Osteocyte (in vitro differentiated cells): ENCODE measurements around the gene YEATS4. TPM values are rescaled to one million over a fixed set of nuclear protein-coding genes. Genes with fewer than 3 reads are reported as not detected.

Experiments used
- DNase-seq: peaks from one replicate; pipeline ENCODE4 v3.0.0; 2021; ENCODE audit warnings: mixed read lengths; ENCODE audit not compliant: unreplicated experiment; ENCODE audit errors: extremely low spot score
- H3K27ac Mint-ChIP-seq: one replicate; pipeline ENCODE4 v1.8.0; 2021; ENCODE audit warnings: mild to moderate bottlenecking, mixed read lengths; ENCODE audit not compliant: unreplicated experiment
- H3K27me3 Mint-ChIP-seq: one replicate; pipeline ENCODE4 v1.8.0; 2021; ENCODE audit warnings: mixed read lengths; ENCODE audit not compliant: unreplicated experiment
- H3K36me3 Mint-ChIP-seq: one replicate; pipeline ENCODE4 v1.8.0; 2021; ENCODE audit warnings: mixed read lengths; ENCODE audit not compliant: unreplicated experiment
- H3K4me1 Mint-ChIP-seq: one replicate; pipeline ENCODE4 v1.8.0; 2021; ENCODE audit warnings: mixed read lengths; ENCODE audit not compliant: unreplicated experiment
- H3K4me3 Mint-ChIP-seq: one replicate; pipeline ENCODE4 v1.8.0; 2021; ENCODE audit warnings: mild to moderate bottlenecking, moderate library complexity, mixed read lengths; ENCODE audit not compliant: unreplicated experiment
- H3K9me3 Mint-ChIP-seq: one replicate; pipeline ENCODE4 v1.8.0; 2021; ENCODE audit warnings: mixed read lengths; ENCODE audit not compliant: unreplicated experiment
- total RNA-seq: library from RNA; stranded (reverse); gene quantifications from 2 replicates; pipeline ENCODE4 v1.2.1, GENCODE V29; 2021
- TF ChIP-seq, protein P1 (sequence below): fragments of 200-600 bp; sonication (generic); IDR thresholded peaks from 2 replicates; pipeline ENCODE4 v1.5.0; 2021; ENCODE audit warnings: antibody characterized with exemption, mild to moderate bottlenecking, moderate library complexity

YEATS4 gene
- total RNA-seq, 1 donor from 2014 or later, result 15.9 TPM

DNA sequence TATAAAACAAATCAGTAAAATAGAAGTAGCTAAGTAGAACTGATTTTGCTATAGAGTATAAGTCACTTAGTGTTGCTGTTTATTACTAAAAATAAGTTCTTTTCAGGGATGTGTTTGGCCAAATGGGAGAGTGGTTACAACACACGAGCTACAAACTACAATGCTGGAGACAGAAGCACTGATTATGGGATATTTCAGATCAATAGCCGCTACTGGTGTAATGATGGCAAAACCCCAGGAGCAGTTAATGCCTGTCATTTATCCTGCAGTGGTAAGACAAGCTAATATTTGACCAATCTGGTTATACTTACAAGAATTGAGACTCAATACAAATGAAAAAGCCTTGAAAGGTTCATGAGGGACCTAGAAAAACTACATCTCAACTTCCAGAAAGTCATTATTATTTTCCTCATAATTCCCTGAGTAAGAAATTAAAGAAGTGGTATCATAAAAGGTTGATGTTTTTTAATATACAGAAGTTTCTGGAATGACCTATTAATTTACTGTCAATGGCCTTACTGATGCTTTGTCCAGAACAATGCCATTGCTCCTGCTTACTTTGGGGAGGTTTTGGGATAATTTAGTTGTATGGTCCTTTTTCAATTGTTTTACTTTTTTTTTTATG, 9.4 kb upstream of the YEATS4 start:
- Mint-ChIP-seq H3K9me3 (no peaks in the 10 kb centered on the region), H3K36me3 (no peaks in the 10 kb centered on the region), H3K27me3 (peaks cover 38% of the 10 kb centered on the region), H3K4me3 (no peak overlapping the region), H3K27ac (no peak overlapping the region), H3K4me1 (no peaks in the 10 kb centered on the region)
- TF ChIP-seq, protein P1, sequence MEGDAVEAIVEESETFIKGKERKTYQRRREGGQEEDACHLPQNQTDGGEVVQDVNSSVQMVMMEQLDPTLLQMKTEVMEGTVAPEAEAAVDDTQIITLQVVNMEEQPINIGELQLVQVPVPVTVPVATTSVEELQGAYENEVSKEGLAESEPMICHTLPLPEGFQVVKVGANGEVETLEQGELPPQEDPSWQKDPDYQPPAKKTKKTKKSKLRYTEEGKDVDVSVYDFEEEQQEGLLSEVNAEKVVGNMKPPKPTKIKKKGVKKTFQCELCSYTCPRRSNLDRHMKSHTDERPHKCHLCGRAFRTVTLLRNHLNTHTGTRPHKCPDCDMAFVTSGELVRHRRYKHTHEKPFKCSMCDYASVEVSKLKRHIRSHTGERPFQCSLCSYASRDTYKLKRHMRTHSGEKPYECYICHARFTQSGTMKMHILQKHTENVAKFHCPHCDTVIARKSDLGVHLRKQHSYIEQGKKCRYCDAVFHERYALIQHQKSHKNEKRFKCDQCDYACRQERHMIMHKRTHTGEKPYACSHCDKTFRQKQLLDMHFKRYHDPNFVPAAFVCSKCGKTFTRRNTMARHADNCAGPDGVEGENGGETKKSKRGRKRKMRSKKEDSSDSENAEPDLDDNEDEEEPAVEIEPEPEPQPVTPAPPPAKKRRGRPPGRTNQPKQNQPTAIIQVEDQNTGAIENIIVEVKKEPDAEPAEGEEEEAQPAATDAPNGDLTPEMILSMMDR, result no peak
- DNase-seq, result no peak

DNA sequence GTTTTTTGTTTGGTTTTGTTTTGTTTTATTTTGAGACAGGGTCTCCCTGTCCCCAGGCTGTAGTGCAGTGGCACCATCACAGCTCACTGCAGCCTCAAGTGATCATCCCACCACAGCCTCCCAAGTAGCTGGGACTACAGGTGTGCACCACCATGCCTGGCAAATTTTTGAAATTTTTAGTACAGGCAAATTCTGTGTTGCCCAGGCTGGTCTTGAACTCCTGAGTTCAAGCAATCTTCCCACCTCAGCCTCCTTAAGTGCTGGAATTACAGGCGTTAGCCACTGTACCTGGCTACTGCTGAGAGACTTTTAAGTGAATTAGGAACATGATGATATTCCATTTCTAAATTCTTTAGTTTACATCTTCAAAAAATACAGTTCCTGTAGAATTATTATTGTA, 8.8 kb upstream of the YEATS4 start:
- TF ChIP-seq, protein P1, result no peak
- H3K27ac Mint-ChIP-seq, result no peak overlapping the region
- no peaks in the 10 kb centered on the region for H3K36me3 Mint-ChIP-seq
- no peaks in the 10 kb centered on the region for H3K9me3 Mint-ChIP-seq
- no peak for DNase-seq
- H3K27me3 Mint-ChIP-seq, result peaks cover 38% of the 10 kb centered on the region
- no peaks in the 10 kb centered on the region for H3K4me1 Mint-ChIP-seq
- no peak overlapping the region for H3K4me3 Mint-ChIP-seq

- Mint-ChIP-seq H3K9me3 (no peaks in the 10 kb centered on the region), H3K27me3 (peaks cover 38% of the 10 kb centered on the region), H3K27ac (no peak overlapping the region), H3K4me3 (no peak overlapping the region), H3K36me3 (no peaks in the 10 kb centered on the region), H3K4me1 (no peaks in the 10 kb centered on the region)
- TF ChIP-seq, protein P1, result no peak
- DNase-seq, result no peak
Observed at GRCh38 chr12:69351462-69352236, 7.9 kb upstream of the YEATS4 start.

DNA sequence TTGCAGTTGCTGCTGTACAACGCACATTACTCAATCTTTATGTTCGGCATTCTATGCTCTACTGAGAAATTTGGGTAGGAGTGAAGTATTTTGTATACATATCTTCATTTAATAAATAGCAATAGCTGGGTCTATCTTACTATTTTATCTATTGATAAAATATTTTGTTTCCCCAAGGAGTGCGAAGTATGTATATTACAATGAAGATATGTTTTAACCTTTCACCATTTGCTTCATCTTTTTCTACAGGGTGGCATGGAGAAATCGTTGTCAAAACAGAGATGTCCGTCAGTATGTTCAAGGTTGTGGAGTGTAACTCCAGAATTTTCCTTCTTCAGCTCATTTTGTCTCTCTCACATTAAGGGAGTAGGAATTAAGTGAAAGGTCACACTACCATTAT, 6.6 kb upstream of the YEATS4 start:
- DNase-seq, result no peak
- Mint-ChIP-seq H3K27ac (no peak overlapping the region), H3K27me3 (peaks cover 38% of the 10 kb centered on the region), H3K9me3 (no peaks in the 10 kb centered on the region), H3K4me1 (peaks cover 3% of the 10 kb centered on the region), H3K36me3 (no peaks in the 10 kb centered on the region), H3K4me3 (no peak overlapping the region)
- TF ChIP-seq, protein P1, result no peak

- H3K4me3 Mint-ChIP-seq, result no peak overlapping the region
- DNase-seq, result no peak
- H3K27me3 Mint-ChIP-seq, result peaks cover 31% of the 10 kb centered on the region
- no peaks in the 10 kb centered on the region for H3K9me3 Mint-ChIP-seq
- TF ChIP-seq, protein P1, result no peak
- peaks cover 6% of the 10 kb centered on the region for H3K4me1 Mint-ChIP-seq
- H3K36me3 Mint-ChIP-seq, result no peaks in the 10 kb centered on the region
- H3K27ac Mint-ChIP-seq, result no peak overlapping the region
Observed at GRCh38 chr12:69354172-69354555, 5.4 kb upstream of the YEATS4 start.
